ENCODE measurements around the gene NT5DC1.
"Not testable (repeated sequence)": the region's sequence is repeated elsewhere in the genome, so short reads cannot be mapped to it uniquely, and the experiment has no call there.

The NT5DC1 gene

GRCh38 chr6:116279232-116280160 lies 178.8 kb downstream of the NT5DC1 start, which contains the start of gene TSPYL1:
Gene TSPYL1, minus strand, starts transcription at chr6:116279930. Its CDS starts 100 bp downstream, at chr6:116279830.
- DNase-seq (ENCODE audit: low read depth), result peak; percentile 97

- no peak for DNase-seq (ENCODE audit: low read depth)
These were observed 179.7 kb downstream of the NT5DC1 start for GRCh38 chr6:116280161-116280932.

GRCh38 chr6:116280933-116281316 lies 180.3 kb downstream of the NT5DC1 start:
- no peak for DNase-seq (ENCODE audit: low read depth)

DNA sequence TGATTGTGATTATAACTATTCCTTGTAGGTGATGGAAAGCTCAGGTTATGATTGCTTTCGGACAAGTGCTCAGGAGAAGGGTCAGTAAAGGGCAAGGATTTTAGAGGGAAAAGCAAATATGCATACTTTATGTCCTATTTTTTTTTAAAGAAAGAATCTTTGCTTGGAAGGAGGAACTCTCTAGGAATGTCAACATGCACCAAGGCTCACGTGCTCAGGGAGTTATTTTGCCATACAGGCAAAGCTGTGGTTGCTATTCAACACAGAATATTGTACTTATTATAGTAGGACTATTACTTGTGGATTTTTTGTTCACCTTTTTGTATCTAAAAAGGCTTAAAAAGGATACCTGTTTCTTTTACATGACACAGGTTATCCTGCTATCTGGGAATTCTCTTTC lies 182.0 kb downstream of the NT5DC1 start:
- DNase-seq (ENCODE audit: low read depth), result no peak

- DNase-seq (ENCODE audit: low read depth), result no peak
These were observed 182.5 kb downstream of the NT5DC1 start for GRCh38 chr6:116283191-116283590.

GRCh38 chr6:116284984-116285383 lies 184.3 kb downstream of the NT5DC1 start:
- DNase-seq (ENCODE audit: low read depth), result not testable (repeated sequence)

DNA sequence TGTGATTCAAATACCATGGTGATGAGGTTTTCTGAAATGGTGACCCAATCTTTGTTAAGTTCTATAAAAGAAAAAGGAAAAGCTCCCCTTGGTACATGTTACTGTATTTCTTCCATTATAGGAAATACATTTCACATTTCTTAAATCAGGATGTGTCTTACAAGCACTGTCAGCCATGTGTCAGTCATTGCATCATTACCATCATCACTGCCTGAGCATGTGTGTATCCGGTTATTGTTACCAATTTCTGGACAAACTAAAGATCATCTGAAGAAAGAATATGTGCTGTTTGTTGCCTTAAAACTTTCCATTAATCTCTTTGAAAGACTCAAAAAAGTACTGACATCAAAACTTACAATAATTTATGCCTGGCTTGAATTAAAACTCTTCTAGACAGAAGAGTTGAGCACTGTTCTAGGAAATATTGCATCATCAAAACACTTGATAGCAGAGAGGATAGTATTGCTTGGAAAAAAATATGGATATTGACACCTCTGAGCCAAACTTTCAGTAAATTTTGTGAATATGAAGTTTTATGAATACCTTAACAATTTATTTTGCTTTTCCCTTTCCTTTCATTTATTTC lies 186.2 kb downstream of the NT5DC1 start:
- no peak for DNase-seq (ENCODE audit: low read depth)

- peak; percentile 47 for DNase-seq (ENCODE audit: low read depth)
These were observed 187.1 kb downstream of the NT5DC1 start for GRCh38 chr6:116287689-116288282.

GRCh38 chr6:116289876-116290275 lies 189.2 kb downstream of the NT5DC1 start:
- DNase-seq (ENCODE audit: low read depth), result no peak

DNA sequence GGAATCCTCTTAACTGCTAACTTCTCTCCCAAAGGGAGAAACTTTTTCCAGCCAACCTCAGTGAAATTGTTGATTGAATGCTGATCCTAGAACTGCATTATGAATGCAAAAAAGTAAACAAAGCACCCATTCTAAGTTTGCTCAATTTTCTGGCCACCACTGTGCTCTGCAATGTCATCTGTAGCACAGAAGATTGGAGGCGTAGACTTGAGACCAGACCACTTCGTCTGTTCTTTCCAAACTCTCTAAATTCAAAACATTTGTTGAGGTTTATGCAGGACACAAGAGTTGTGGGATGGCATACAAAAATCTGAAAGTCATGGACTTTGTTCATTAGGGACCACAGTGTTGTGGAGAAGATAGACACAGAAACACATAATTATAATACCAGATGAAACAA lies 190.1 kb downstream of the NT5DC1 start:
- peak; percentile 10 for DNase-seq (ENCODE audit: low read depth)

DNA sequence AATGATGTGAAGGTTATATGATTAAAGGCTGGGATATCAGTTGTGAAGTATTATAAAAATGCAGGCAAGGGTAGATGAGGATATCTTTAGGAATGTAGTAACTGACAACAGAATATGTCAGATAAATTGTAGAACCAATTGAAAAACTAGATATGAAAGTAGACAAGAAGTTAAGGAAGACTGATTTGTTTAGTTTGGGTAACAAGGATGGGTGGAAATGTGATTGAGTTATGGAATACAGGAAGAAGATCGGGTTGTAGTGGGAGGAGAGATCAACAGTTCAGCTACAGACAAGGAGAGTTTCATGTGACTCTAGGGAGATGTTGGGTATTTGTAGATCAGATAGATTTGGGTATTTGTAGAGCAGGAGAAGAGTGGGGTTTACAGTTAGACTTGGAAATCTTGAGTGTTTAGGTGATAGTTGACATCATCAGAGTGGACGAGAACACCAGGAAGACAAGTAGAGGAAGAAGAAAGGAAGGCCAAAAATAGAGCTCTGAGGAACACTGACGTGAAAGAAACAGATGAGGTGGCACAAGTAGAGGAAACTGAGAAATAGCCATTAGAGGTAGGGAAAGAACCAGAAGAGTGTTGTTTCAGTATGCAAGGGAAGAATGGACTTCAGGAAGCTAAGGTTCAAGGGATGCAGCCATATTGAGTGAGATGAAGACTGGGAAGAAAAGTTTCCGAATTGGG lies 191.2 kb downstream of the NT5DC1 start:
- DNase-seq (ENCODE audit: low read depth), result no peak

DNA sequence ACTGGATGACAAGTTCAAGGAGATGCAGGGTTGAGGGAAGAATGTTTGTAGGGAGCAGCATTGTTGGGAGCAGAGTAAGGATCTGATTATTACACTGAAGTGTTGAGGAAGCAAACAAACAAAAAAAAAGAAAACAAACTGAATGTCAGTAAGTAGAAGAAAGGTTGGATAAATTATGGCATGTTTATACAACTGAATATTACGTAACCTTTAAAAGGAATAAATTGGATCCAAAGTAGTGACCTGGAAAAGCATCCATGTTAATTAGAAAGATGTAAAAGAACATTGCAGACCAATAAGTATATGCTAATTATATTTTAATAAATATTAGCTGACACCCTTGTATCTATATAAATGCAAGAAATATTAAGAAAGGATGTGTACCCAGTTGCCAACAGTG lies 191.9 kb downstream of the NT5DC1 start:
- DNase-seq (ENCODE audit: low read depth), result no peak

- DNase-seq (ENCODE audit: low read depth), result no peak
These were observed 197.6 kb downstream of the NT5DC1 start for GRCh38 chr6:116298273-116298672.

DNA sequence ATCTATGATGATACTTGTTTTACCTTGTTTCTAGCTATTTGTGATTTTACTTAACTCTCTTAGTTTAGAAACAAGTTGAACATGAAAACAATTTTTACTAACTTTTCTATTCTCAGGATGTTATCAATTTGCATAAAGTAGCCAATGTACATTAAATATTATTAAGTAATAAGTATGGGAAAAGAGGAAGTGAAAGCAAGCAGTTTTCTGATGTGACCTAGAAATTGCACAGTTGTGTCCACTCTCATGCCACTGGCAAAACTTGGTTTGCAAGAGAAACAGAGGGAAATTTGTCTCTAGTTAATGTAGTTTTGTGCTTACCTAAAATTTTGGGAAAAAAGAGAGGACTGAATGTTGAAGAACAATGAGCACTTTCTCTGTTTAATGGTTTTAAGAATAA lies 198.3 kb downstream of the NT5DC1 start:
- no peak for DNase-seq (ENCODE audit: low read depth)
